Measurements from ENCODE around the gene NOG.

The NOG gene

DNA sequence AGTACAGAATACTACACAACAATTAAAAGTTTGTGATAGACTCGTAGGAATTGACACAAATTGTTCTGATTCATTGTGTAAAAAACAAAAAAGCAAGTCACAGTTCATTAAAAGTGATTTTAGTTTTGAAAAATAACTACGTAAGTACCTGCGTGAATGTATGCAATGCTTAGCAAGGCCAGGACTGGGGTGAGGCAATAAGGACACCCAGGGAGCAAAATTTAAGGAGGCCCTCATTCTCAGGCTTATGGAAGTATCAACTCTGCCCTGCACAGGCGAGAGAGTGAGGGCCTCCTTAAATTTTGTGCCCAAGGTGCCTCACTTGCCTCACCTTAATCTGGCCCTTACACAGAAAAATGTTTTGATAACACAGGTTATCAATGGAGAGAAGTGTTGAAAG, 31.4 kb downstream of the NOG start:
- DNase-seq = no peak
- in situ Hi-C loops (cut with MboI; ENCODE audit: low pct_unique_long_range_greater_than_20kb, low sequenced_read_pairs) = no loop called here

- in situ Hi-C loops (cut with MboI; ENCODE audit: low pct_unique_long_range_greater_than_20kb, low sequenced_read_pairs) = no loop called here
These were observed 36.1 kb downstream of the NOG start for GRCh38 chr17:56629531-56630075.

DNA sequence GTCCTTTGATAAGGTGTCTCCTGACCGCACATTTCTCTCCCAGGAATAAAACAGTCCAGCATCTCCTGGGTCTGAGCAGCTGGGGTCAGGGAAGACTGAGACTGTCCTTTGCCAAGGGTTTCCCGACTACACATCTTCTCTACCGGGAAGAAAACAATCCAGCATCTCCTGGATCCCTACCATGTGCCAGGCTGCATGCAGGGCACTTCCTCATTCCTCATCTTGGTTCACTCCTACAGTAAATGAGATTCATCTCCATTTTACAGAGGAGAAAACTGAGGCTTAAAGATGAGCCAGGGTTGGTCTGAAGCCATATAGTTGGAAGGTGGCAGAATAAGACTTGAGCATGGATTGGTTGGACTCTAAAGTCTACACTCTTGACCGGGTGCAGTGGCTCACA, 36.7 kb downstream of the NOG start:
- in situ Hi-C loops (cut with MboI; ENCODE audit: low pct_unique_long_range_greater_than_20kb, low sequenced_read_pairs) = no loop called here
- no peak for DNase-seq

More at GRCh38 chr17:56629531-56630075, 36.1 kb downstream of the NOG start:
- DNase-seq = peak; percentile 17

DNA sequence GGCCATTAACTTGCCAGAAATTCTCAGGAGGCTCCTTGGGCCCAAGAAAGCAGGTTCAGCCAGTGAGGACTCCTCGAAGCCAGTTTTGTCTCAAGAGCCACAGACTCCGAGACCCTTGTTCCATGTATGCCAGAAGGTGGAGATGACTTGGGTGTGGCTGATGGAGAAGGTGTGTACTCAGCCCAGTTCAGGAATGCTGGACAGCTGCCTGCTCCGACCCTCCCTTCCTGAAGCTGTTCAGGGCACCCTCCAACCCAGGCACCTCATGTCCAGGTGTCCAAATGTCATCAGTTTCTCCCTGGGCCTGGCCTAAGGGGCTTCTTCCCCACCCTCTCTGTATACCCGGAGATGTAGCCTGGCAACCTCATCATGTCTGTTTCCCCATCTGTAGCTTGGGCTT, 40.2 kb downstream of the NOG start:
- DNase-seq = no peak
- in situ Hi-C loops (cut with MboI; ENCODE audit: low pct_unique_long_range_greater_than_20kb, low sequenced_read_pairs) = no loop called here

DNA sequence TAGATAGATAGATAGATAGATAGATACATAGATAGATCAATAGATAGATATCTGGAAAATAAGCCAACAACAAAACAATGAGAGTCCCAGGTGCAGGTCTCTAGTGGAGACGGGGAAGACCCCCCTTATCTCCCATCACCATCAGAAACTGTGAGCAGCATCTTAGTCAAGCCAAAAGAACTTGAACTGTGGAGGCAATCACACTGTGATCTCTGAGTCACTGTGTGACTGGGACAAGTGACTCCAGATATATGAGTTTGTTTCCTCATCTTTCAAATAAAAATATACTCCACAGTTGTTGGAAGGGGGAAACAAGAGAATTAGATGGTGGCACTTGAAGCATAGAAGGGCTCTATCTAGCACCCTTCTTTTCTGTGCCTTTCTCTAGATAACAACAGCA, 42.1 kb downstream of the NOG start:
- no peak for DNase-seq

DNA sequence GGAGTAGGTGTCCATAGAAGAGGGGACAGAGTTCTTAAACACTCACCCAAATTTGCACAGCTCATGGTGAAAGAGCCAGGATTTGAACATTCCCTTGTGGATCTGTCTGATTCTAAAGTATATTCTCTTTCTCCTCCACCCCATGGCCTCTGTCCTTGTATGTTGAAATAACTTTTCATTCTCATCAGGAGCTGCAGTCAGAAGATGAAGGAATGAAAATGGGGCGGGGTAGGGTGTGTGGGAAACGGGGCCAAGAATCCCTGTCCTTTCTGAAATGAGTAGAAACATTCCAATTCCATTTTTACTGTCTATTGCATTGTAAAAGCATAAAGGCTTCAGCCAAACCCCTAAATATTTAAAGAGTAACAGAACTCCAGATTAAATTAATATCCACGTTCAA, 42.8 kb downstream of the NOG start:
- in situ Hi-C loops (cut with MboI; ENCODE audit: low pct_unique_long_range_greater_than_20kb, low sequenced_read_pairs) = no loop called here
- DNase-seq = no peak

More for the DNA sequence above, 42.1 kb downstream of the NOG start:
- in situ Hi-C loops (cut with MboI; ENCODE audit: low pct_unique_long_range_greater_than_20kb, low sequenced_read_pairs) = no loop called here

- in situ Hi-C loops (cut with MboI; ENCODE audit: low pct_unique_long_range_greater_than_20kb, low sequenced_read_pairs) = no loop called here
- no peak for DNase-seq
These were observed 43.8 kb downstream of the NOG start for GRCh38 chr17:56637254-56637653.

DNA sequence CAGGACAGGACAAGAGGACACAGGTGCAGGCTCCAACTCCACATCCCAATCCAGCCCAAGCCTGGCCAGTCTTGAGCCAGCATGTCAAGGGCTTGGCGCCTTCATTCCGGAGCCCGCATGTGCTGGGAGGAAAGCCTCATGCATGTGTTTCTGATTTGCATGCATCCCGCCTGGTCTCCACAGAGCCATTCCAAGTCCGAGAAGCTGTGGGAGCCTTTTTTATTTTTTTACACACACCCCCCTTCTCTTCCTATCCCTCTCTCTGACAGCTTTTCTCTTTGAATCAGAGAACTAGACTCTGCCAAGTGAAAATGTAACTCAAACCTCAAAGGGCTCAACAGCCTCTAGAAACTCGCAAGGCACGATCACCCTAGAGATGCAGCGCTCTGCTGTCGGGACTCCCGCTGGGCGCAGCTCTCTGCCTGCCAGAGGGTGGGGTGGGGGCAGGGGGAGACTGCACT, 45.1 kb downstream of the NOG start:
- in situ Hi-C loops (cut with MboI; ENCODE audit: low pct_unique_long_range_greater_than_20kb, low sequenced_read_pairs) = no loop called here
- DNase-seq = no peak

DNA sequence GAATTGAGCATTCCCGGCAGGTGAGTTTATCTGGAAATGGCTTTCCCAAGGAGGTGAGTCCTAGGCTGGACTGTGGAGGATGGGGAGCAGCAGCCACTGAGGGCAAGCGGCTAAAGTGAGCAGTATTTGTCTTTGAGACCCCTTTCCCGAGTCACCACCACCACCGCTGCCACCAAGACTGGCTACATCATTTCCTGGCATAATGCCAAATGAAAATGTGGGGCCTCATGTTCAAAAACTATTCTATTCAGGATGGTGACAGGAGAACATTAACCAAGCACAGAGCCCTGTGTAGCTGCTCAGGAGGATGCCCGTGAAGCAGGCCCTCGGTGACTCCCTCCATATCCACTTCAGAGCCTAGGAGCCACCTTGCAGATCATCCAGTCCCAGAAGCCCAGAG, 46.0 kb downstream of the NOG start:
- no peak for DNase-seq
- in situ Hi-C loops (cut with MboI; ENCODE audit: low pct_unique_long_range_greater_than_20kb, low sequenced_read_pairs) = no loop called here

DNA sequence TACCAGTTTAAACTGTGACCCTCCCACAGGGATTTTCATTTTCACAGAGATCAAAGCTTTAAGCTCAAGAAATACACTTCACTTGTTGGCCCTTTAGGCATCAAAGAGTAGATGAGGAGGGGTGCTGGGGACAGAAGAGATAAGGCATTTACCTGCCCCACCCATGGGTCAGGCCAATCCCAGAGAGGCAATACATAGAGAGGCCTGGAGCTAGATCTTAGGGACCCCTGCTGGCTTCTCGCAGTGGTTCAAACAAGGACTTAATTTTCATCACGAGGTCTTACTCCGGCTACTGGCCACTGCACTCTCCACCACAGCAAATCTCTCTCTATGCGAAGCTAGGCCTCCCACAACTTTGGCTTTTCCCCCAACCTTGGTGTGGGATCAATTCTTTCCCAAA, 46.6 kb downstream of the NOG start:
- in situ Hi-C loops (cut with MboI; ENCODE audit: low pct_unique_long_range_greater_than_20kb, low sequenced_read_pairs) = no loop called here
- no peak for DNase-seq

- no peak for DNase-seq
- in situ Hi-C loops (cut with MboI; ENCODE audit: low pct_unique_long_range_greater_than_20kb, low sequenced_read_pairs) = no loop called here
These were observed 47.9 kb downstream of the NOG start for GRCh38 chr17:56641373-56641772.

DNA sequence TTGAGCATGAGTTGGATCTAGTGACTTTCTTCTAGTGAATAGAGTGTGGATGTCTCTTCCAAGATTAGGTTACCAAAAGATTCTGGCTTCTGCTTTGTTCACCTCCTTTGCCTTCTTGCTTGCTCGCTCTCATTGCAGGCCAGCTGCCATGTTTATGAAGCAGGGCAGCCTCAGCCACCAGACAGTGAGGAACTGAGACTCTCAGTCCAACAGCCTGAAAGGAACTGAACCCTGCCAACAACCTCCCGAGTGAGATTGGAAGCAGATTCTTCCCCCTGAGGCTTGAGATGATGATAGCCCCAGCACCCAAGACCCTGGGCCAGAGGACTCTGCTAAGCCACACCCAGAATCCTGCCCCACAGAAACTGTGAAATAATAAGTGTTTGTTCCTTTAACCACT, 48.4 kb downstream of the NOG start:
- in situ Hi-C loops (cut with MboI; ENCODE audit: low pct_unique_long_range_greater_than_20kb, low sequenced_read_pairs) = no loop called here
- no peak for DNase-seq

- in situ Hi-C loops (cut with MboI; ENCODE audit: low pct_unique_long_range_greater_than_20kb, low sequenced_read_pairs) = no loop called here
- DNase-seq = no peak
These were observed 48.9 kb downstream of the NOG start for GRCh38 chr17:56642424-56642823.

All from KBM-7 (cell line).